H1 (cell line): Measurements from ENCODE around the gene IPO9. TPM values are rescaled to one million over a fixed set of nuclear protein-coding genes. Genes with fewer than 3 reads are reported as not detected.

ENCODE experiments used
- CTCF ChIA-PET: fragments of 300-600 bp; sonication (Branson Sonifier 250); formaldehyde crosslinking; loops from one replicate; lab custom pipeline; 2021; ENCODE audit not compliant: partially characterized antibody; lab: Charles Lee
- POLR2A ChIA-PET: fragments of 300-600 bp; sonication (Branson Sonifier 250); formaldehyde crosslinking; loops from one replicate; lab custom pipeline; 2021; ENCODE audit warnings: inconsistent platforms; ENCODE audit not compliant: partially characterized antibody; lab: Charles Lee
- DNase-seq, 2 experiments: peaks; one replicate each; pipeline versions ENCODE4 v3.0.0 to v3.0.0-alpha.2; 2010 to 2022; ENCODE audit warnings: low spot score in 2 of 2, low read depth in 1 of 2, mixed read lengths in 1 of 2
- FAIRE-seq: peaks from 2 replicates; lab custom pipeline; 2011; peaks lifted over from hg19 to GRCh38; lab: Jason Lieb, UNC
- H2AFZ ChIP-seq: 2 replicates; pipeline ENCODE4 v1.8.1; 2012; ENCODE audit warnings: low read length, inconsistent platforms
- H2AK5ac ChIP-seq: 2 replicates; pipeline ENCODE4 v1.6.1; 2013; ENCODE audit warnings: low read depth, low read length
- H2BK120ac ChIP-seq: replicated peaks from 2 replicates; pipeline ENCODE3; 2013; ENCODE audit warnings: low read depth, low read length, inconsistent platforms
- H2BK12ac ChIP-seq: 2 replicates; pipeline ENCODE4 v1.6.1; 2013; ENCODE audit warnings: low read depth, low read length
- H2BK15ac ChIP-seq: 2 replicates; pipeline ENCODE4 v1.6.1; 2013; ENCODE audit warnings: low read length
- H2BK20ac ChIP-seq: 2 replicates; pipeline ENCODE4 v1.6.1; 2013; ENCODE audit warnings: low read length
- H2BK5ac ChIP-seq: 2 replicates; pipeline ENCODE4 v1.6.1; 2013; ENCODE audit warnings: low read depth, low read length
- H3K14ac ChIP-seq: 2 replicates; pipeline ENCODE4 v1.6.1; 2013; ENCODE audit warnings: inconsistent platforms; ENCODE audit not compliant: insufficient read length
- H3K18ac ChIP-seq: 2 replicates; pipeline ENCODE4 v1.6.1; 2013; ENCODE audit warnings: low read length; ENCODE audit errors: extremely low read depth
- H3K23ac ChIP-seq: 2 replicates; pipeline ENCODE4 v1.6.1; 2013; ENCODE audit warnings: inconsistent platforms; ENCODE audit not compliant: insufficient read length
- H3K23me2 ChIP-seq: 2 replicates; pipeline ENCODE4 v1.6.1; 2013; ENCODE audit warnings: low read depth, low read length
- H3K27ac ChIP-seq: 2 replicates; pipeline ENCODE4 v1.6.1; 2011; ENCODE audit warnings: low read depth, low read length, inconsistent platforms
- H3K27me3 ChIP-seq, 4 experiments: replicated peaks in 1 of 4; 1 replicate in 1 of 4; 2 replicates in 3 of 4; pipeline versions ENCODE4 v1.6.1 to v1.8.1; 2011 to 2013; ENCODE audit warnings: low read length in 3 of 4, mild to moderate bottlenecking in 3 of 4, inconsistent platforms in 2 of 4, mixed read lengths in 2 of 4, moderate library complexity in 1 of 4; ENCODE audit not compliant: control insufficient read depth in 3 of 4, insufficient read depth in 3 of 4; ENCODE audit errors: extremely low read depth in 1 of 4
- H3K36me3 ChIP-seq, 4 experiments: 2 replicates each; pipeline versions ENCODE4 v1.6.1 to v1.8.1; 2011 to 2013; ENCODE audit warnings: mild to moderate bottlenecking in 4 of 4, low read length in 3 of 4, moderate library complexity in 2 of 4, control low read depth in 1 of 4, inconsistent platforms in 1 of 4; ENCODE audit not compliant: insufficient read depth in 4 of 4, control insufficient read depth in 2 of 4
- H3K4ac ChIP-seq: replicated peaks from 2 replicates; pipeline ENCODE3; 2013; ENCODE audit warnings: low read length, low read depth, mixed read lengths, inconsistent platforms; ENCODE audit not compliant: insufficient read length
- H3K4me1 ChIP-seq, 4 experiments: replicated peaks in 1 of 4; 1 replicate in 1 of 4; 2 replicates in 3 of 4; pipeline versions ENCODE4 v1.6.1 to v1.8.1; 2011 to 2013; ENCODE audit warnings: low read length in 3 of 4, inconsistent platforms in 2 of 4, mixed read lengths in 1 of 4; ENCODE audit not compliant: insufficient read depth in 4 of 4, control insufficient read depth in 3 of 4
- H3K4me2 ChIP-seq, 2 experiments: 2 replicates each; pipeline versions ENCODE4 v1.6.1 to v1.8.1; 2011 to 2013; ENCODE audit warnings: low read depth in 2 of 2, low read length in 2 of 2, control low read depth in 1 of 2, inconsistent platforms in 1 of 2, mild to moderate bottlenecking in 1 of 2; ENCODE audit not compliant: insufficient read depth in 1 of 2
- H3K4me3 ChIP-seq, 4 experiments: fragments of 200-600, 300-600 bp in 1 of 4; sonication (generic), shearing (Covaris generic), sonication (Bioruptor Twin) in 1 of 4; 2 replicates each; pipeline versions ENCODE4 v1.5.1 to v1.8.1; 2011 to 2016; ENCODE audit warnings: low read length in 4 of 4, low read depth in 3 of 4, control low read depth in 2 of 4, inconsistent platforms in 2 of 4, mild to moderate bottlenecking in 2 of 4, mixed read lengths in 1 of 4, moderate library complexity in 1 of 4; ENCODE audit not compliant: insufficient read depth in 2 of 4; ENCODE audit errors: extremely low read depth in 1 of 4
- H3K56ac ChIP-seq: replicated peaks from 2 replicates; pipeline ENCODE3; 2013; ENCODE audit warnings: low read depth, mild to moderate bottlenecking, mixed read lengths, low read length, inconsistent platforms; ENCODE audit not compliant: insufficient read length
- H3K79me1 ChIP-seq: 2 replicates; pipeline ENCODE4 v1.6.1; 2013; ENCODE audit warnings: low read depth, low read length, control low read depth
- H3K79me2 ChIP-seq, 2 experiments: 2 replicates each; pipeline versions ENCODE4 v1.6.1 to v1.8.1; 2012 to 2013; ENCODE audit warnings: low read length in 2 of 2, mild to moderate bottlenecking in 2 of 2, inconsistent platforms in 1 of 2; ENCODE audit not compliant: insufficient read depth in 2 of 2, control insufficient read depth in 1 of 2
- H3K9ac ChIP-seq, 4 experiments: replicated peaks in 1 of 4; 1 replicate in 1 of 4; 2 replicates in 3 of 4; pipeline versions ENCODE4 v1.6.1 to v1.8.1; 2011 to 2013; ENCODE audit warnings: low read depth in 3 of 4, low read length in 3 of 4, control low read depth in 2 of 4, mild to moderate bottlenecking in 2 of 4, moderate library complexity in 2 of 4, inconsistent platforms in 1 of 4; ENCODE audit errors: extremely low read depth in 1 of 4
- H3K9me3 ChIP-seq, 2 experiments: 2 replicates each; pipeline versions ENCODE4 v1.6.1 to v1.8.1; 2012 to 2013; ENCODE audit warnings: mild to moderate bottlenecking in 2 of 2, moderate library complexity in 2 of 2, control low read depth in 1 of 2, inconsistent platforms in 1 of 2, low read depth in 1 of 2, low read length in 1 of 2, mixed read lengths in 1 of 2; ENCODE audit not compliant: insufficient read depth in 2 of 2
- H4K20me1 ChIP-seq, 2 experiments: replicated peaks in 1 of 2; 2 replicates each; pipeline versions ENCODE3 to v1.8.1; 2011 to 2013; ENCODE audit warnings: inconsistent platforms in 2 of 2, low read length in 2 of 2, mild to moderate bottlenecking in 1 of 2; ENCODE audit not compliant: insufficient read depth in 2 of 2, control insufficient read depth in 1 of 2
- H4K5ac ChIP-seq: 2 replicates; pipeline ENCODE4 v1.6.1; 2013; ENCODE audit warnings: low read length, low read depth, mixed read lengths, inconsistent platforms; ENCODE audit not compliant: insufficient read length
- H4K8ac ChIP-seq: 2 replicates; pipeline ENCODE4 v1.8.0; 2013; ENCODE audit warnings: mild to moderate bottlenecking, moderate library complexity, low read length, inconsistent platforms; ENCODE audit not compliant: insufficient read depth; ENCODE audit errors: extremely low read depth
- H4K91ac ChIP-seq: replicated peaks from 2 replicates; pipeline ENCODE3; 2013; ENCODE audit warnings: low read length, mixed read lengths, inconsistent platforms; ENCODE audit not compliant: insufficient read length
- BRCA1 ChIP-seq: IDR thresholded peaks from 2 replicates; pipeline ENCODE4 v1.6.1; 2012; ENCODE audit warnings: low read depth, low read length, improper control_type of control experiment
- CEBPB ChIP-seq: IDR thresholded peaks from 2 replicates; pipeline ENCODE4 v1.6.1; 2012; ENCODE audit warnings: low read depth, low read length
- CTBP2 ChIP-seq: IDR thresholded peaks from 2 replicates; pipeline ENCODE4 v1.7.0; 2011; ENCODE audit warnings: borderline replicate concordance, mild to moderate bottlenecking, moderate library complexity, mixed read lengths, low read length; ENCODE audit not compliant: insufficient read depth, insufficient read length
- HDAC6 ChIP-seq: IDR thresholded peaks from one replicate; pipeline ENCODE4 v1.7.1; 2012; ENCODE audit warnings: low read depth, mild to moderate bottlenecking, inconsistent platforms, low read length, moderate library complexity
- POU5F1 ChIP-seq: IDR thresholded peaks from 2 replicates; pipeline ENCODE4 v1.6.1; 2011; ENCODE audit warnings: low read depth, mild to moderate bottlenecking, low read length, moderate library complexity
- RNF2 ChIP-seq: fragments of 200-900, 300-1000 bp; sonication (generic); IDR thresholded peaks from 2 replicates; pipeline ENCODE4 v1.7.1; 2016; ENCODE audit warnings: borderline replicate concordance, low read depth, mild to moderate bottlenecking, antibody characterized with exemption, low read length; ENCODE audit not compliant: poor library complexity, severe bottlenecking; ENCODE audit errors: missing control alignments
- TBP ChIP-seq: IDR thresholded peaks from 2 replicates; pipeline ENCODE4 v1.6.1; 2011; ENCODE audit warnings: low read depth, low read length, improper control_type of control experiment
- USF2 ChIP-seq: IDR thresholded peaks from 2 replicates; pipeline ENCODE4 v1.6.1; 2011; ENCODE audit warnings: low read length, improper control_type of control experiment
- WGBS, 2 experiments: shearing (Covaris generic) in 1 of 2; methylation state at CpG; one replicate each; pipeline versions ENCODE4 v1.1.6 to v1.1.7; 2013 to 2015; ENCODE audit warnings: low lambda C conversion rate in 2 of 2, mixed read lengths in 2 of 2, inconsistent platforms in 1 of 2, low coverage in 1 of 2, missing lambda C conversion rate in 1 of 2; ENCODE audit not compliant: insufficient replicate concordance in 2 of 2, insufficient coverage in 1 of 2, insufficient read length in 1 of 2; ENCODE audit errors: extremely low coverage in 1 of 2, missing lambda C conversion rate in 1 of 2; 5-methylcytosine and 5-hydroxymethylcytosine counted together
- polyA plus RNA-seq, 7 experiments: library from polyadenylated mRNA; depleted of rRNA in 3 of 7; stranded (reverse) in 5 of 7; unstranded in 2 of 7; fragments of >200 nt in 5 of 7; fragments of 200-250 nt in 2 of 7; gene quantifications; 1 replicate in 5 of 7; 2 replicates in 1 of 7; 4 replicates in 1 of 7; pipeline versions ENCODE4 v1.2.1 to v1.2.3, GENCODE V29; 2011 to 2013; ENCODE audit warnings: missing spikeins in 2 of 7, mixed read lengths in 2 of 7
- total RNA-seq: library from RNA; stranded (reverse); fragmentation: NEBNext Ultra II Directional; extraction: Animal tissue kit (Norgen Biotek cat#: 25700); gene quantifications from 2 replicates; pipeline ENCODE4 v1.2.1, GENCODE V29; 2021

IPO9 gene
- total and polyA plus RNA-seq, 2 of the 8 experiments (the other 6 are each of a cell fraction or from before 2014, with no cell fraction given), result 61.0 to 122 TPM

- Histone ChIP-seq H2BK20ac (peak overlapping the region; percentile 97; the same call in 1 of the 2 replicates), H4K8ac (no peak overlapping the region), H2BK15ac (peak overlapping the region; percentile 46; the same call in 1 of the 2 replicates), H3K79me2 (no peaks in the 10 kb centered on the region), H3K4me3 (no peak overlapping the region), H2AK5ac (peak overlapping the region; percentile 54; the same call in 1 of the 2 replicates), H3K27me3 (no peaks in the 10 kb centered on the region), H3K14ac (no peak overlapping the region), H4K20me1 (no peaks in the 10 kb centered on the region), H3K79me1 (no peaks in the 10 kb centered on the region), H3K23ac (no peak overlapping the region), H3K4ac (no peak overlapping the region), H3K36me3 (no peaks in the 10 kb centered on the region), H2BK12ac (peak overlapping the region; percentile 77; the same call in 1 of the 2 replicates), H3K27ac (no peak overlapping the region), H3K18ac (no peak overlapping the region; the same call in 1 of the 2 replicates), H4K91ac (no peak overlapping the region), H3K23me2 (no peaks in the 10 kb centered on the region; the same call in none of the 2 replicates), H3K56ac (no peak overlapping the region), H3K9me3 (no peaks in the 10 kb centered on the region), H4K5ac (no peak overlapping the region), H2BK120ac (no peak overlapping the region), H3K9ac (0 out of 7 replicates have a peak overlapping the region, but pooled peaks of 1 of the 4 experiments have one; percentile 8), H3K4me1 (peaks cover 6 to 21% (median 16%) of the 10 kb centered on the region in 4 experiments), H2AFZ (peak overlapping the region; percentile 37; the same call in 1 of the 2 replicates), H2BK5ac (peak overlapping the region; percentile 91; the same call in 1 of the 2 replicates), H3K4me2 (peak overlapping the region in 1 of 2 experiments; percentile 32; a peak in 1 of 4 replicates)
- FAIRE-seq, result peak; percentile 92
- DNase-seq, result peak; percentile 86 to 98
- POLR2A ChIA-PET, result interaction anchor here (0.6 to 9.6 kb wide), 16 partner anchors 9 to 114 kb away, joined by 3 to 117 read pairs (median 5); partner anchors contain the start of genes ELF3, LMOD1, RNPEP and TIMM17A
- 23% methylated on average over 8 of the region's 10 CpGs; no CpG with 5 or more reads in 1 of the 2 experiments for WGBS, 2 experiments
- CTCF ChIA-PET, result interaction anchor here (0.7 to 14.8 kb wide), 48 partner anchors 9 to 461 kb away, joined by 3 to 244 read pairs (median 7); partner anchors contain the start of genes ELF3, GPR37L1, LMOD1 and RNPEP
- TF ChIP-seq CEBPB (peak; percentile 80), USF2 (peak; percentile 21; the same call in 1 of the 2 replicates), CTBP2 (no peak), BRCA1 (0 out of 2 replicates have a peak, but pooled peaks have one; percentile 44), RNF2 (no peak), POU5F1 (no peak), HDAC6 (no peak), TBP (peak; percentile 33; the same call in 1 of the 2 replicates)
Measured at GRCh38 chr1:201895913-201896807, 67.2 kb downstream of the IPO9 start.
